HuH-7 (cell line): ENCODE measurements around the gene ANO4.
"Not testable (repeated sequence)": the region's sequence is repeated elsewhere in the genome, so short reads cannot be mapped to it uniquely, and the experiment has no call there.

Experiments
- DNase-seq: peaks from one replicate; pipeline ENCODE4 v3.0.0; 2011; ENCODE audit warnings: low spot score

The ANO4 gene

DNA sequence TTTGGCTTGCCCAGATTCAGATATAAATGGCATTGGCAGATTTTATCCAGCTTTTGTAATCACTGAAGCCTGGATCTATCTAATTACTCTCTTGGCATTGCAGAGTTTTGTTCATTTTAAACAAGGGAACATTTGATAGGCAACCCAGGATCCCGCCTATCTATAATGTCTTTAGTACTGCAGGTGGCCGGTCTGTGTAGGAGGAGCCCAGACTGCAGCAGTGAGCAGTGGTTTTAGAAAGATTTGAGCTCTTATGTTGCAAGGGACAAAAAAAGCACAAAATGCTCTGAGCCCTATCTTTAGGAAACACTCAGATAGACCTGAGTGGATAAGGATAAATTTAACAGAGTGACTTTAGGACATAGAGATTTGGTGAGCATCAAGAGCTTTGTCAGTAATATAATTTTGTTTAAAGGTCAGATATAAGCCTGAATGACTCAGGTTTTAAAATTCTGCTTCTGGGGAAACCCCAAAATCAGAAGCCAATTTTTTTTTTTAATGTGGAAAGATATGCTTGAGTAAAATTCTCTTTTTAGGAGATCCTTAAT is 250.0 kb downstream of the ANO4 start:
- DNase-seq = no peak

DNA sequence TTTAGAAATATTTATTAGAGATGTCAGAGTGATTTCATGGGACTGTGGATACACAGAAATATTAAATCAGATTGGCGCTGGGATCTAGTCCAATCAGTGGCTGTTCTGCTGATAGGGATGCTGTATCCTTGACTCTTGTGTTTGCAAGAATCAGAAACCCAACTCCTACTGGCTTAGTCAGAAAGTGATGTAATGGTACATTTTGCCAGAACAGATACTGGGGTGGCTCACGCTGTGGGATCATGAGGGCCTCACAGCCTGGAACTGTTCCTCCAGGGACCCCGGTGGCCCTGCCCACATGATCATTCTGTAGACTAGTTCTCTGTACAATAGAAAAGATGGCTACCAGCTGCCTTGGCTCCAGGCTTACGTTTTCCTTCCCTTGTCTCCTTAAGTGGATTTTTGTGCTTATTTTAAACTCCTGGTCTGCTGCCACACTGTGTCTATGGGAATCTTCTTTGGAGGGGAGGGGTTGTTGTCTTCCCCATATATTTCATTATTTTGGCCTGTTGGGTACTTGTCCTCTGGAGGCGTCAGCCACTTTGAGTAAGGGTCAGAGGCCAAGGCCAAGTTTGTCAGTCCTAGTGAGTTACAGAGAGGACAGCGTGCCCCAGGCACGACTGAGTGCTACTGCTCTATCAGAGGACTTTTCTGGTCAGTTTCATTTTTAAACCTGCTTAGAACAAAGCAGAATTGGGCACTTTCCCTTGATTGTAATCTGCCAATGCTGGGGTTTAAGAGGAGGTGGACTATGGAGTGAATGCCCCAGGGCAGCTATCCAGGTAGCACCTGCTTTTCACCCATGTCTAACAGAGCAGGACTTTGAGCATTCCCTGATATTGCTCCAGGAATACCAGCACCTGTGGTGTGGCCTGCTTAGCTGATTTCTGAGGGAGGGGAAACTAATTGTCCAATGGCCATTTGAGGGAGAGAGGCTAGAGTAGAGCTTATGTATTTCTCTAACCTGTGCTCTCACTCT is 251.2 kb downstream of the ANO4 start:
- no peak for DNase-seq

DNA sequence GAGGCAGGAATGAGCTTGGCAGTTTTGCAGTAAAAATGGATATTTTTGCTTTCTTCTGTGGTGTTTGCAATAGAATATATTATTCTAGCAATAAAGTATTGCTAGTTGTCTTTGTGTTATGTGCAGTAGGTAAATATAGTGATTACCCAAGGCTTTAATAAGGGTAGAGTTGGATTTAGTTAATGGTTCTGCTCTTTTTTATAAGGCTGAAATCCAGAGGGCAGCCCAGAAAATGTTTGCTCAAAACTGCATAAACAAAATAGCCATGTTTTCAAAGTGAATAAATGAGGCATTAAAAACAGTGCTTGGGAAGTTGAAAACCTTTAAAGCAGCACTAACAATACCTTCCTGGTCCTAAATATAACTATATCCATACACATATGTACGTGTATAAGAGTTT is 253.1 kb downstream of the ANO4 start:
- DNase-seq = no peak

DNA sequence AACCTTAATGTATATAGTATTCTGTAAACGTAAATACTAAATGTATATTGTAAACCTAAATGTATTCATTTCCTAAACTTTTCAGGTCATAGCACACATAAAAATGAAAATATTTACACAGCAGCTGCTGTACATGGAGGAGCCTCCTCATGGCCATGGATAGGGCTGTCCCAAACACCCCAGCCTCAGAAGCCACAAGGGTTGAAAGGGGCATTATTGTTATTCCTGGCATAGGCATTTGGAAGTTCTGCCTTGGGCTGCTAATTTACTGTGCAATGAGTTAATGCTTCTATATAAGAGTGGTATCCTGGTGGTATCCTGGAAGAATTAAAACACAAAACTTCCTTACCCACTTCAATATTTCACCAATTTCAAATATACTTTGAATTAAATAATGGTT is 256.1 kb downstream of the ANO4 start:
- no peak for DNase-seq

DNA sequence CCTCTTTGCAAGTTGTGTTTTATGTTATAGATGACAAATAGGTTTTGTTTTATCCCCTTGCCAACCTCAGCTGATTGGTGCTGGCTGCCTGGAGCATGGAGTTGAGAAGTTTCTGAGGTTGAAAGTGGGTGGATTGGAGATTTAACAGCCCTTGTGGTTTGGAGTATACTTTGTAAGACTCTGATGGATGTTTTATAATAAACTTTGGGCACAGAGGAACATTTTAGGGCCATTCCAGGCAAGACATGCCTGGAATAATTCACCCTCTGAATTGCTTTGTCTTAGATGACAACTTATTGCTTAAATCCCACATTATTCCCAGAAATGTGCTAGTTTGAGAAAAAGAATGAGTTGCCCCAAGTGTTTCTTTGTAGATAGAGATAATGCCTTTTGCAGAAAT is 256.6 kb downstream of the ANO4 start:
- no peak for DNase-seq

DNA sequence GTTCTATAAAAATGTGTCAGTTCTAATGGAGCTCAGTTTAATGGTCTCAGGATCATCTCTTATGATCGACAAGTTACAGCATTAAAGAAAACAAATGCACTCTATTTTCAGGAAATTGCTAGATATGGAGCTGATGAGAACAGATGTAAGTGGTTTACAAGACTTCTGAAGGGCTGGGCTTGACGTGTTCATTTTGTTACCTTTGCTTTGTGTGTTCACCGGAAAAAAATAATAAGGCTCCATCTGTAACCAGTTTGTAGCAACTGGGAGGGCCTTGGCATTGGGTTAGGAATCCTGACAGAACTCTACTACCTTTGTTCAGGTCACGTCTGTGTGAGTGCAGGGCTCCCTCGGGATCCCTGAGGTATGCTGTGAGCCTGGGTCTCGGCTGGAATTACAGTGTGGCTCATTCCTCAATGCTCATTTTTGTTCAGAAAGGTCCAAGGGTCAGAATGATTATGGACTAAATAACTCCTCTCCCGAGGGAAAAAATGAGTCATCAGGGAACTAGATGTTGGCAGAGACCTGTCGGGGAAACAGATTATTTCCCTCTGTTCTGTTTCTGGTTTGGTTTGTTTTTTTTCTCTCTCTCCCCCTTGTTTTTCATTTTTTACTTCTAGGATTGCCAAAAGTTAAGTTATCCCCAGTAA is 257.4 kb downstream of the ANO4 start:
- peak; percentile 46 for DNase-seq

DNA sequence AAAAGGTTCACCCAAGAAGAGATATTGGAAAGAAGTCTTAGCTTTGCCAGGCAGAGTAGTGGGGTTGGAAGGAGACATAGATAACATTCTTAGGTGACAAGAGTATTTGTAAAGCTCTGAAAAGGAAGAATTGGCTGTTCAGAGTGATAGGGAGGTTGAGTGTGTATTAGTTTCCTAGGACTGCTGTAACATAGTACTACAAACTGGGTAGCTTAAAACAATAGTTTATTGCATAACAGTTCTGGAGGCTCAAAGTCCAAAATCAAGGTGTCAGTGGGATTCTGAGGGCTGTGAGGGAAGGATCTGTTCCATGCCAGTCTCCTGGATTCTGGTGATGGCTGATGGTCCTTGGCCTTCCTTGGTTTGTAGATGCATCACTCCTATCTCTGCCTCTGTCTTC is 258.6 kb downstream of the ANO4 start:
- no peak for DNase-seq

DNA sequence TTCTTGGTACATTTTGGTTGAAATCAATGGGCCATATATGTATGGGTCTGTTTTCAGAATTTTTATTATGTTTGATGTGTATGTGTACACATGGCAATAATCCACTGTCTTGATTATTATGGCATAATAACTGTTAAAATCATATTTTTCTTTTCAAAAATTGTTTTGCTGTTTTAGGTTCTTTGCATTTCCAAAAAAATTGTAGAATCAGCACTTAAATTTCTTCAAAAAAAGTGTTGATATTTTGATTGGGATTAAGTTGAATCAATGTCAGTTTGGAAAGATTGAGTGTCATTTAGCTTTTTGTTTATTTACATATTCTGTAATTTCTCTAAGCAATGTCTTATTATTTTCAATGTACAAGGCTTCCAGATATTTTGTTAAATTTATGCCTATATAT is 261.4 kb downstream of the ANO4 start:
- no peak for DNase-seq

DNA sequence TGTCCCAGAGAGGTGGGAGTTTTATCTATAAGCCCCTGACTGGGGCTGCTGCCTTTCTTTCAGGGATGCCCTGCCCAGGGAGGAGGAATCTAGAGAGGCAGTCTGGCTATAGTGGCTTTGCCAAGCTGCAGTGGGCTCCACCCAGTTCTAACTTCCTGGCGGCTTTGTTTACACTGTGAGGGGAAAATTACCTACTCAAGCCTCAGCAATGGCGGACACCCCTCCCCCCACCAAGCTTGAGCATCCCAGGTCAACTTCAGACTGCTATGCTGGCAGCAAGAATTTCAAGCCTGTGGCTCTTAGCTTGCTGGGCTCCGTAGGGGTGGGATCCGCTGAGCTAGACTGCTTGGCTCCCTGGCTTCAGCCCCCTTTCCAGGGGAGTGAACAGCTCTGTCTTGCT is 267.9 kb downstream of the ANO4 start:
- DNase-seq = not testable (repeated sequence)

DNA sequence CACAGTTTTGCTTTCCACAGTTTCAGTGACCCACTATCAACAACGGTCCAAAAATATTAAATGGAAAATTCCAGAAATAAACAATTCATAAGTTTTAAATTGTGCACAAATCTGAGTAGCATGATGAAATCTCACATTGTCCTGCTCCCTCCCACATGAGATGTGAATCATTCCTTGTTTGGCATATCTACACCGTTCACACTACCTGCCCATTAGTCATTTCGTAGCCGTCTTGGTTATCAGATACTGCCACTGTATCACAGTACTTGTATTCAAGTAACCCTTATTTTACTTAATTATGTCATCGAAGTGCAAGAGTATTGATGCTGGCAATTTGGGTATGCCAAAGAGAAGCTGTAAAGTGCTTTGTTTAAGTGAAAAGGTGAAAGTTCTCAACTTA is 270.1 kb downstream of the ANO4 start:
- no peak for DNase-seq

DNA sequence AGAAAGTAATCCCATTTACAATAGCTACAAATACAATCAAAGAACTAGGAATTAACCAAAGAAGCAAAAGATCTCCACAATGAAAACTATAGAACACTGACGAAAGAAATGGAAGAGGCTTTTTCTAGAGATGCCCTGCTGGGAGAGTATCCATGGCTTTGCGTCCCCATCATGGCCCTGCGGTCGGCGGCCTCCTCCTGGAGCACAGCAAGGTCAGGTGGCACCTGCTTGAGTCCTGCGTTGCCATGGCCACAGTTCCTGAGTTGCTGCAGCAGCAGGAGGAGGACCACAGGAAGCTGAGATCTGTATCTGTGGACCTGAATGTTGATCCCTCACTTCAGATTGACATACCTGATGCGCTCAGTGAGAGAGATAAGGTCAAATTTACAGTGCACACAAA is 271.9 kb downstream of the ANO4 start:
- DNase-seq = no peak

DNA sequence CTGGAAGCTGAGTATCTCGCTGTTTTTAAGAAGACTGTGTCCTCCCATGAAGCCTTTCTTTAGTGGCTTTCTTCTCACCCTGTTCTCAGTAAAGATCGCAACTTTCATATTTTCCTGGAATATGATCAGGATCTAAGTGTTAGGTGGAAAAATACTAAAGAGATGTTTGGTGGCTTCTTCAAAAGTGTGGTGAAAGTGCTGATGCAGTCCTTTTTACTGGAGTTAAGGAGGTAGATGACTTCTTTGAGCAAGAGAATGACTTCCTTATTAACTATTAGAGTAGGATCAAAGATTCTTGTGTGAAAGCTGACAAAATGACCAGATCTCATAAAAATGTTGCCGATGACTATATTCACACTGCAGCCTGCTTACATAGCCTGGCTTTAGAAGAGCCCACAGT is 273.8 kb downstream of the ANO4 start:
- no peak for DNase-seq

DNA sequence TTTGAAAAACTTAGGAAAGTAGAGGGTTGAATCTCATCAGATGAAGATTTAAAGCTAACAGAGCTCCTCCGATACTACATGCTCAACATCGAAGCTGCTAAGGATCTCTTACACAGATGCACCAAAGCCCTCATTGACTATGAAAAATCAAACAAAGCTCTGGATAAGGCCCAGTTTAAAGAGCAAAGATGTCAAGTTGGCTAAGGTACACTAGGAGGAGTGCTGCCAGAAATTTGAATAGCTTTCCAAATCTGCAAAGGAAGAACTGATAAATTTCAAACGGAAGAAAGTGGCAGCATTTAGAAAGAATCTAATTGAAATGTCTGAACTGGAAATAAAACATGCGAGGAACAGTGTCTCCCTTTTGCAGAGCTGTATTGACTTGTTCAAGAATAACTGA is 274.3 kb downstream of the ANO4 start:
- DNase-seq = no peak

DNA sequence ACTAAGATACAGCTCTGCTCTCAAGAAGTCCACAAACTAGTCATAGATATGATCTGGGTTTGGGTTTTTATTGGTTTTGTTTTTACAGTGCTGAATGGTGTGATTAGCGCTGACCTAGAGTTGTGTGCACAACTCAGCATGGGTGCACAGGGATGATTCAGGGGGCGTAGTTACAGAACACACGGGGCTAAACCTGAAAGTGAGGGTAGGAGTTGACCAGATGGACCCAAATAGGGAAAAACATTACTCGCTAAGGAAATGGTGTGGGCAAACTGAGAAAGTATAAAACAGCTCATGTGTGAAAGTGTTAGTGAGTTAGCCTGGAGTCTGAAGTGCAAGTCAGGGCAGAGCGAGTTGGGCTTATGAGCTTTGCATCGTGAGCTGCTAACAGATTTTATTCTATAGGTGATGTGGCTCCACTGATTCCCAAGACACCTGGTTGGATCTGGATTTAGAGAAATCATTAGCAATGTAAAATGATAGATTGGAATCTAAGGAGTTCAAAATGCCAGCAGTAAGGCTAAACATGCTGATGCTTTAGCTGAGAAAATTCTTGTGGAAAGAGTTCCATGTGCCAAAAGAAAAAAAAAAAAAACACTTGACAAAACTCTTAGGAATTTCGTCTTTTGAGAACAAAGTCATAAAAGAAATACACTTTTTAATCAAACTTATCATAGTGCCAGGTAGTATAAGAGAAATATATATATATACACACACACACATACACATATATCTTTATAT is 280.5 kb downstream of the ANO4 start:
- DNase-seq = no peak

DNA sequence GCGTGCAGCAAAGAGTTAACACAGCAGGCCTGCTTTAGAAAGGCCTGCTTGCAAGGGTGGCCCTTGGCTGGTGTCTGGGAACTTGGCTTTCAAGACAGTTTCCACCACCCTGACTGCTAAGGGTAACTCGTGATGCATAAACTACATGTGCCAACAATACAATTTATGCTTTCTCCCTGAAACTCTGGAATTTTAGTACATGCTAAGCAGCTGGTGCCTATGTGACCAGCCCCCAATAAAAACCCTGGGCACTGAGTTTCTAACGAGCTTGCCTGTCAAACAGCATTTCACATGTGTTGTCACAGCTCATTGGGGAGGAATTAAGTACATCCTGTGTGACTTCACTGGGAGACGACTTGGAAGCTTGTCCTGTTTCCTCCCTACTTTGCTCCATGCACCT is 282.3 kb downstream of the ANO4 start:
- no peak for DNase-seq

DNA sequence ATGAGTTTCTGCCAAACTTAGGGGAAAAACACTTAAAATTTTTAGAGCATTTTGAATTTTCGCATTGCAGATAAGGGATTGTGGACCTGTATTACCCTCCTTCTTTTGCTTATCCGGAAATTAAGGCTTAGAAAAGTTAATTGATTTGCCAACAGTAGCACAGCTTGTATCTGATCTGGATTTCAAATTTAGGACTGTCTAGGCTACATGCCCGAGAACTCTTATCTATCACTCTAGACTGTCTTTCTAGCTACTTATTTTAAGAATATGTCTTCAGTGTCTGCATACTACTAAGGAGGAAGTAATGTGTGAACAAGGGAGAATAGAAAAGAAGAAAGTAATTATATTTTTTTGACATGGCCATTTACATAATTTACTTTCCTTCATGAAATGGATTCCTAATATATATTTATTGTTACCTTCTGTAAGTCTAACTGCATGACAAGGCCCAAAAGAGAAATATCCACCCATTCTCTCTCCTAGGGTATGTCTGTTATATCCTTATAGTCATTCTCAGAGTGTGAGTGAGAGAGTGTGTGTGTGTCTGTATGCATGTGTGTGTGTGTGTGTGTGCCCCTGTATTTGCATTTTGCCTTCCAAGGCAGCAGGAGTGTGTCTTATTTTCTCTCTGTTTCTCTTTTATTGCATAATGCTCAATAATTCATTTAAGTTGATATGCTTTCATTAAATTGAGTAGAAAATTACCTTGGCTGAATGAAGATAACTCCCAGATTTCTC is 283.4 kb downstream of the ANO4 start:
- no peak for DNase-seq

DNA sequence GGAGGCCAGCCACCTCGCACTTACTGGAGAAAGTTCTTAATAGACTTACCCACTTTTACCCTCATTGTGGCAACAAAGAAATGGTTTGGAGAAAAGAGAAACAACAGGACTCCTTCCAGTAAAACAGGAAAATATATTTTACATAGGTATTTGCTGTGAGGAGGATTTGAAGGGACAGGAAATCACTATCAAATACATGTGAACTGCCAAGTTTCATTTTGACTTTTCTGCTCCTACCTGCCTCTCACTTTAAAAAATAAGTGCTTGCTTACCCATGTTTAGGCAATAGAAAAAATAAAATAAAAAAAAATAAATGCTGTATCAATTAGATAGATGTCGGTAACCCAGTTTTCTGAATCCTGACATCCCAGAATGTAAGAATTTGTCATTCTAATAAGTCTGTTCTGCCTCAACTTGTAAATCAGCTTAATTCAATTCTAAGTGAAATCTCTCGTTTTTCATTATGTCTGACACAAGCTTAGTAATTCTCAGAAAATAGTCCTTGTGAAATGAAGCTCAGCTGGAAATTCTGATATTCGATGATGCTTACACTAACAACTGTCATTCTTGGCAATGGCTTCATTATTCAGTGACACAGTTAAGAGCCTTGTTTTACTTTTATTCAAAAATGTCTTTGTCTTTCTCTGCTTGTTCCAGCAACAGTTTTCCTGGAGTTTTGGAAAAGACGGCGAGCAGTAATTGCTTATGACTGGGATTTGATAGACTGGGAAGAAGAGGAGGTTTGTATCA is 284.1 kb downstream of the ANO4 start:
- no peak for DNase-seq

DNA sequence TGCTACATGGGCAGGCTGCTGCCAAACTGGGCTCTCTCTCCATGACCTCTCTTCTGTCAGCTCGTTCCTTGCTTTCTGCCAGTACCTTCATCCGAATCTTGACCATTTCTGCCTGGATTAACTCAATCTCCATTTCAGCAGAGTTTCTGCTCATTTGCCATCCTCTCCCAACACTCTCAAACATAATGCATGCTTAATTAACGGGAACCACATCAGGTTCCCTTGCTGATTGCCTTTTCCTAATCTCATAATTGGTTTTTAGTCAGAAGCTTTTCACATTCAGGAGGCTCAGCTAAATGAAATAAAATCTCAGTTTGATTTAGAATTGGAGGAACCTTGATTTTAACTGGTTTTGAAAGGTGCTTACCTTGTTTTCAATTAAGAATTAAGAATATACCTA is 288.1 kb downstream of the ANO4 start:
- DNase-seq = no peak

DNA sequence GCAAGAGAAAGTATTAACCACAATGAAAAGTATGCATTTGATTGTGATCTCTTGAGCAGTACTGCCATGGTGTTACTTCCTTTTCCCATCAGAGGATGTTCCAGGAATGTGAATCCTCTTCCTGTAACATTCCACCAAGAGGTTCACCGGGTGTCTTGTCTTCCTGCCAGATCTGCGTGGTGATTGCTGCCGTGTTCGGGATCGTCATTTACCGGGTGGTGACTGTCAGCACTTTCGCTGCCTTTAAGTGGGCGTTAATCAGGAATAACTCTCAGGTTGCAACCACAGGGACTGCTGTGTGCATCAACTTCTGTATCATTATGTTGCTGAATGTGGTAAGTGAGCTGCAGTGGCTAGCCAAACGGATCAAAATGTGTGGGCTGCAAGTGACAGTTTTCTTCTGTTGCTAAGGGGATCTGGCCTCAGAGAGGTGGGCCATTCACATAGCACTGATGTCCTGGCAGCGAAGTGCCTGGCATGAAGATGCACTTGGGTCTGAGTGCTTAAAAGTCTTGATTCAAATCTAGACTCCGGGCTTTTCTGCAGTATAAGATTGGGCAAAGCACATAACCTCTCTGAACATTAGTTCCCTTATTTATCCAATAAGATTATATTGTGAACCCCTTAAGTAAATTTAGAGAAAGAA is 292.0 kb downstream of the ANO4 start:
- DNase-seq = no peak

DNA sequence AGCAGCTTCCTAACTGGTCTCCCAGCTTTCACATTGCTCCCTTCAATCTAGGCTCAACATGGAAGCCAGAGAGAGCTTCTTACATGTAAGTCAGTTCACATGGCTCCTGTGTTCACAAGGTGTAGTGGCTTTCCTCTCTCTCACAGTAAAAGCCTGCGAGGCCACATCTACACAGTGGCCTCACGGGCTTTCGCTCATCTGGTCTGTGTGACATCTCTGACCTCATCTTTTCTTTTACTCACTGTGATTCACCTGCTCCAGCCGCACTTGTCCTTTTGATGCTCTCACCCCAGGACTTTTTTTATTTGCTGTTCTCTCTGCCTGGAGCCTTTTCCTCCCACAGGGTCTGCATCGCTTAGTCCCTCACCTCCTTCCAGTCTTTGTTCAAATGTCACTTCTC is 293.3 kb downstream of the ANO4 start:
- no peak for DNase-seq

DNA sequence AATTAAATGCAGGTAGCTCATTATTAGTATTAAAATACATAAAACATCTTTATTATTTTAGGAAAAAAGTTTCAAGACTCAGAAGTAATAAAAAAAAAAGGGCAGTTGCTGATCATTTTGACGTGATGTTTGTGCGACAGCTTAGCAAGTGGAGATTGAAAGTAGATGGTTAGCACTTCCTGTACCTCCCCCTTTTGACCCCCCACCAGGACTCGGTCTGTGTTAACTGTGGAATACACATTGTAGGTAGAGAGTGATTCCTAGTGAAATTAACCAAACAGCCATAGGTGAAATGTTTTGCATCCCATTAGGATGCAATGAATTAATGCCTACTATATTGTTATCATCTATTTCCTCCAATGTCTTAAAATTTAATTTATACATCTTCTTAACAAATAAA is 294.7 kb downstream of the ANO4 start:
- DNase-seq = no peak
